Measurements from ENCODE around the gene ATP1A4. TPM values are rescaled to one million over a fixed set of nuclear protein-coding genes. Genes with fewer than 3 reads are reported as not detected.

ATP1A4 gene
- polyA plus RNA-seq, 1 donor from 2014 or later = not detected

GRCh38 chr1:160168016-160168415 lies 16.6 kb downstream of the ATP1A4 start:
- Mint-ChIP-seq H3K27ac (no peak overlapping the region), H3K4me1 (peaks cover 10 to 15% (median 12%) of the 10 kb centered on the region in 3 donors)

GRCh38 chr1:160168609-160169369 lies 17.4 kb downstream of the ATP1A4 start:
- H3K36me3 Mint-ChIP-seq = no peaks in the 10 kb centered on the region
- no peak overlapping the region for H3K27ac Mint-ChIP-seq

More at GRCh38 chr1:160168016-160168415, 16.6 kb downstream of the ATP1A4 start:
- no peak overlapping the region for H3K4me3 Mint-ChIP-seq
- H3K9me3 Mint-ChIP-seq = no peaks in the 10 kb centered on the region
- no peaks in the 10 kb centered on the region for H3K36me3 Mint-ChIP-seq
- H3K27me3 Mint-ChIP-seq = peaks cover 5% of the 10 kb centered on the region

GRCh38 chr1:160169553-160170399 lies 18.4 kb downstream of the ATP1A4 start:
- H3K36me3 Mint-ChIP-seq = no peaks in the 10 kb centered on the region
- no peaks in the 10 kb centered on the region for H3K9me3 Mint-ChIP-seq
- H3K4me1 Mint-ChIP-seq = peaks cover 10 to 15% (median 12%) of the 10 kb centered on the region in 3 donors
- peaks cover 10% of the 10 kb centered on the region for H3K27me3 Mint-ChIP-seq
- H3K27ac Mint-ChIP-seq = peak overlapping the region in 2 of 3 donors; percentile 53 to 67
- peak overlapping the region in 3 of 4 donors; percentile 16 to 80 (median 45) for H3K4me3 Mint-ChIP-seq

More at GRCh38 chr1:160168609-160169369, 17.4 kb downstream of the ATP1A4 start:
- Mint-ChIP-seq H3K4me3 (no peak overlapping the region), H3K9me3 (no peaks in the 10 kb centered on the region), H3K4me1 (peaks cover 10 to 15% (median 12%) of the 10 kb centered on the region in 3 donors), H3K27me3 (peaks cover 10% of the 10 kb centered on the region)

GRCh38 chr1:160171354-160171753 lies 20.0 kb downstream of the ATP1A4 start:
- no peak overlapping the region for H3K27ac Mint-ChIP-seq

GRCh38 chr1:160171980-160172379 lies 20.6 kb downstream of the ATP1A4 start:
- H3K27ac Mint-ChIP-seq = no peak overlapping the region
- no peak overlapping the region for H3K4me3 Mint-ChIP-seq
- H3K4me1 Mint-ChIP-seq = peaks cover 10 to 15% (median 12%) of the 10 kb centered on the region in 3 donors
- H3K9me3 Mint-ChIP-seq = no peaks in the 10 kb centered on the region
- peaks cover 10% of the 10 kb centered on the region for H3K27me3 Mint-ChIP-seq
- H3K36me3 Mint-ChIP-seq = no peaks in the 10 kb centered on the region

More at GRCh38 chr1:160171354-160171753, 20.0 kb downstream of the ATP1A4 start:
- Mint-ChIP-seq H3K9me3 (no peaks in the 10 kb centered on the region), H3K4me1 (peaks cover 10 to 15% (median 12%) of the 10 kb centered on the region in 3 donors), H3K36me3 (no peaks in the 10 kb centered on the region), H3K4me3 (no peak overlapping the region), H3K27me3 (peaks cover 10% of the 10 kb centered on the region)

GRCh38 chr1:160177231-160177630 lies 25.8 kb downstream of the ATP1A4 start:
- Mint-ChIP-seq H3K36me3 (peaks cover 2% of the 10 kb centered on the region), H3K4me3 (no peak overlapping the region), H3K4me1 (no peaks in the 10 kb centered on the region), H3K27me3 (peaks cover 10% of the 10 kb centered on the region), H3K9me3 (peaks cover 0 to 2% (median 0%) of the 10 kb centered on the region in 3 donors), H3K27ac (no peak overlapping the region)

GRCh38 chr1:160177667-160178066 lies 26.3 kb downstream of the ATP1A4 start:
- H3K27me3 Mint-ChIP-seq = peaks cover 10% of the 10 kb centered on the region
- no peaks in the 10 kb centered on the region for H3K4me1 Mint-ChIP-seq
- peaks cover 0 to 2% (median 0%) of the 10 kb centered on the region in 3 donors for H3K9me3 Mint-ChIP-seq
- H3K4me3 Mint-ChIP-seq = no peak overlapping the region
- H3K27ac Mint-ChIP-seq = no peak overlapping the region
- H3K36me3 Mint-ChIP-seq = peaks cover 2% of the 10 kb centered on the region

GRCh38 chr1:160178731-160179130 lies 27.3 kb downstream of the ATP1A4 start:
- Mint-ChIP-seq H3K27me3 (peaks cover 6% of the 10 kb centered on the region), H3K9me3 (peaks cover 0 to 2% (median 0%) of the 10 kb centered on the region in 3 donors)

GRCh38 chr1:160179336-160179735 lies 27.9 kb downstream of the ATP1A4 start:
- peaks cover 2% of the 10 kb centered on the region for H3K36me3 Mint-ChIP-seq
- peaks cover 5% of the 10 kb centered on the region for H3K27me3 Mint-ChIP-seq
- H3K4me1 Mint-ChIP-seq = no peaks in the 10 kb centered on the region
- no peak overlapping the region for H3K4me3 Mint-ChIP-seq
- H3K9me3 Mint-ChIP-seq = peaks cover 0 to 2% (median 0%) of the 10 kb centered on the region in 3 donors
- no peak overlapping the region for H3K27ac Mint-ChIP-seq

More at GRCh38 chr1:160178731-160179130, 27.3 kb downstream of the ATP1A4 start:
- Mint-ChIP-seq H3K4me1 (no peaks in the 10 kb centered on the region), H3K36me3 (peaks cover 2% of the 10 kb centered on the region), H3K4me3 (no peak overlapping the region), H3K27ac (no peak overlapping the region)

- no peak overlapping the region for H3K27ac Mint-ChIP-seq
These were observed 34.8 kb downstream of the ATP1A4 start for GRCh38 chr1:160186246-160186645.

GRCh38 chr1:160186729-160187128 lies 35.3 kb downstream of the ATP1A4 start:
- Mint-ChIP-seq H3K9me3 (no peaks in the 10 kb centered on the region), H3K4me1 (no peaks in the 10 kb centered on the region), H3K27ac (no peak overlapping the region), H3K4me3 (no peak overlapping the region), H3K36me3 (no peaks in the 10 kb centered on the region), H3K27me3 (peaks cover 4% of the 10 kb centered on the region)

More at GRCh38 chr1:160186246-160186645, 34.8 kb downstream of the ATP1A4 start:
- no peak overlapping the region for H3K4me3 Mint-ChIP-seq
- H3K27me3 Mint-ChIP-seq = peaks cover 7% of the 10 kb centered on the region
- H3K36me3 Mint-ChIP-seq = no peaks in the 10 kb centered on the region
- H3K9me3 Mint-ChIP-seq = no peaks in the 10 kb centered on the region
- no peaks in the 10 kb centered on the region for H3K4me1 Mint-ChIP-seq

- Mint-ChIP-seq H3K4me3 (no peak overlapping the region), H3K27me3 (peaks cover 1% of the 10 kb centered on the region)
These were observed 36.0 kb downstream of the ATP1A4 start for GRCh38 chr1:160187407-160187806.

GRCh38 chr1:160188341-160188740 lies 36.9 kb downstream of the ATP1A4 start:
- H3K9me3 Mint-ChIP-seq = no peaks in the 10 kb centered on the region
- H3K27me3 Mint-ChIP-seq = peaks cover 1% of the 10 kb centered on the region
- no peak overlapping the region for H3K4me3 Mint-ChIP-seq
- H3K36me3 Mint-ChIP-seq = no peaks in the 10 kb centered on the region
- no peak overlapping the region for H3K27ac Mint-ChIP-seq
- no peaks in the 10 kb centered on the region for H3K4me1 Mint-ChIP-seq

More at GRCh38 chr1:160187407-160187806, 36.0 kb downstream of the ATP1A4 start:
- Mint-ChIP-seq H3K36me3 (no peaks in the 10 kb centered on the region), H3K9me3 (no peaks in the 10 kb centered on the region), H3K27ac (peak overlapping the region in 1 of 3 donors; percentile 81), H3K4me1 (no peaks in the 10 kb centered on the region)

- no peaks in the 10 kb centered on the region for H3K4me1 Mint-ChIP-seq
- no peaks in the 10 kb centered on the region for H3K9me3 Mint-ChIP-seq
- H3K36me3 Mint-ChIP-seq = no peaks in the 10 kb centered on the region
- H3K4me3 Mint-ChIP-seq = no peak within 1 kb of the TSS
- H3K27me3 Mint-ChIP-seq = peaks cover 1% of the 10 kb centered on the region
- H3K27ac Mint-ChIP-seq = no peak within 1 kb of the TSS
These were observed 38.5 kb downstream of the ATP1A4 start, which contains the start of gene CASQ1 for GRCh38 chr1:160189649-160190625. Gene CASQ1 (plus strand): TSS chr1:160190575. CDS start chr1:160190752, 177 bp downstream.
